HG02852 (cell line): ENCODE data around the gene NPTX1.

Source experiments
- ATAC-seq: cut with Tn5 transposase; IDR thresholded peaks from one replicate; pipeline ENCODE4 v1.9.1; 2021; ENCODE audit warnings: mild to moderate bottlenecking, moderate library complexity; ENCODE audit not compliant: unreplicated experiment

NPTX1 gene

GRCh38 chr17:80504686-80505413 lies 28.4 kb upstream of the NPTX1 start:
- no peak for ATAC-seq

- no peak for ATAC-seq
Observed at GRCh38 chr17:80503921-80504320, 27.5 kb upstream of the NPTX1 start.

GRCh38 chr17:80503031-80503430 lies 26.6 kb upstream of the NPTX1 start:
- no peak for ATAC-seq

GRCh38 chr17:80502578-80502877 lies 26.1 kb upstream of the NPTX1 start:
- no peak for ATAC-seq

- no peak for ATAC-seq
Observed at GRCh38 chr17:80501741-80502577, 25.6 kb upstream of the NPTX1 start.

- ATAC-seq, result no peak
Observed at GRCh38 chr17:80499961-80500665, 23.7 kb upstream of the NPTX1 start.

GRCh38 chr17:80499560-80499959 lies 23.2 kb upstream of the NPTX1 start:
- no peak for ATAC-seq

- ATAC-seq, result no peak
Observed at GRCh38 chr17:80498920-80499410, 22.6 kb upstream of the NPTX1 start.

GRCh38 chr17:80498242-80498919 lies 22.0 kb upstream of the NPTX1 start:
- ATAC-seq, result no peak

GRCh38 chr17:80497726-80498241 lies 21.4 kb upstream of the NPTX1 start:
- ATAC-seq, result no peak

- no peak for ATAC-seq
Observed at GRCh38 chr17:80494547-80494946, 18.1 kb upstream of the NPTX1 start.

- ATAC-seq, result no peak
Observed at GRCh38 chr17:80492343-80493136, 16.1 kb upstream of the NPTX1 start.

GRCh38 chr17:80491478-80492342 lies 15.3 kb upstream of the NPTX1 start:
- no peak for ATAC-seq

- no peak for ATAC-seq
Observed at GRCh38 chr17:80487511-80487910, 11.1 kb upstream of the NPTX1 start.

- ATAC-seq, result no peak
Observed at GRCh38 chr17:80486692-80487091, 10.3 kb upstream of the NPTX1 start.

GRCh38 chr17:80485846-80486245 lies 9.4 kb upstream of the NPTX1 start:
- no peak for ATAC-seq

- ATAC-seq, result no peak
Observed at GRCh38 chr17:80482555-80483308, 6.3 kb upstream of the NPTX1 start.

- no peak for ATAC-seq
Observed at GRCh38 chr17:80482058-80482318, 5.6 kb upstream of the NPTX1 start.
